ENCODE results near the gene JUN. TPM values are rescaled to one million over a fixed set of nuclear protein-coding genes. Genes with fewer than 3 reads are reported as not detected.
"Not testable (repeated sequence)": the region's sequence is repeated elsewhere in the genome, so short reads cannot be mapped to it uniquely, and the experiment has no call there.

JUN gene
- total RNA-seq, 1 experiment from 2014 or later: 15.9 TPM

DNA sequence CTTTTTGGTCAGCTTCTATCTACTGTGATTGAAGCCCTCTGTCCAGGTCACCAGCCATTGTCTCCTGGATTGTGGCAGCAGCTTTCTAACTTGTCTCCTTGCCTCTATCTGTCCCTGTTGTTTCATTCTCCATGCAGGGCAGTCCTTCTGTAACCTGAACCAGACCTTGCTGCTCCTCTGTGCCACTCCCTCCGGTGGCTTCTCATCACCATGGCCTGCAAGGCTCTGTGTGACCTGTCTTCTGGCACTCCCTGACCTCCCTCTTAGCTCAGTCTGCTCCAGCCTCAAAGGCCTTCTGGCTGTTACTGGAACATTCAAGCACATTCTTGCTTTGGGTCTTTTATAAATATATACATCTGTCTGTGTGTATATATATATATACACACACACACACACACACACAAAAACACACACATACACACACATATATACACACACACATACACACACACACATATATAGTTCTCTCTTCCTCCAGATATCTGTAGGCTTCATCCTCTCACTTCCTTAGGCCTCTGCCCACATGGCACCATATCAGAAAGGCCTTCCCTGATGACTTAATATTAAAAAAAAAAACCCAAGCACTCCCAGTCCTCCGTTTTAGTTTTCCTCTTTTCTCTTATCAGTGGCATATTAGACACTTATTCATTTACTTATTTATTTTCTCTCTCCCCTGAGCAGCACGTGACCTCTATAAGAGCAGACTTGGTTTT lies 21.2 kb upstream of the JUN start (continued):
- TF ChIP-seq, protein P1, sequence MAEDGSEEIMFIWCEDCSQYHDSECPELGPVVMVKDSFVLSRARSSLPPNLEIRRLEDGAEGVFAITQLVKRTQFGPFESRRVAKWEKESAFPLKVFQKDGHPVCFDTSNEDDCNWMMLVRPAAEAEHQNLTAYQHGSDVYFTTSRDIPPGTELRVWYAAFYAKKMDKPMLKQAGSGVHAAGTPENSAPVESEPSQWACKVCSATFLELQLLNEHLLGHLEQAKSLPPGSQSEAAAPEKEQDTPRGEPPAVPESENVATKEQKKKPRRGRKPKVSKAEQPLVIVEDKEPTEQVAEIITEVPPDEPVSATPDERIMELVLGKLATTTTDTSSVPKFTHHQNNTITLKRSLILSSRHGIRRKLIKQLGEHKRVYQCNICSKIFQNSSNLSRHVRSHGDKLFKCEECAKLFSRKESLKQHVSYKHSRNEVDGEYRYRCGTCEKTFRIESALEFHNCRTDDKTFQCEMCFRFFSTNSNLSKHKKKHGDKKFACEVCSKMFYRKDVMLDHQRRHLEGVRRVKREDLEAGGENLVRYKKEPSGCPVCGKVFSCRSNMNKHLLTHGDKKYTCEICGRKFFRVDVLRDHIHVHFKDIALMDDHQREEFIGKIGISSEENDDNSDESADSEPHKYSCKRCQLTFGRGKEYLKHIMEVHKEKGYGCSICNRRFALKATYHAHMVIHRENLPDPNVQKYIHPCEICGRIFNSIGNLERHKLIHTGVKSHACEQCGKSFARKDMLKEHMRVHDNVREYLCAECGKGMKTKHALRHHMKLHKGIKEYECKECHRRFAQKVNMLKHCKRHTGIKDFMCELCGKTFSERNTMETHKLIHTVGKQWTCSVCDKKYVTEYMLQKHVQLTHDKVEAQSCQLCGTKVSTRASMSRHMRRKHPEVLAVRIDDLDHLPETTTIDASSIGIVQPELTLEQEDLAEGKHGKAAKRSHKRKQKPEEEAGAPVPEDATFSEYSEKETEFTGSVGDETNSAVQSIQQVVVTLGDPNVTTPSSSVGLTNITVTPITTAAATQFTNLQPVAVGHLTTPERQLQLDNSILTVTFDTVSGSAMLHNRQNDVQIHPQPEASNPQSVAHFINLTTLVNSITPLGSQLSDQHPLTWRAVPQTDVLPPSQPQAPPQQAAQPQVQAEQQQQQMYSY (CRISPR knock-in tag; IDR thresholded peaks at IDR 0.05): no peak
- TF ChIP-seq, protein P2, sequence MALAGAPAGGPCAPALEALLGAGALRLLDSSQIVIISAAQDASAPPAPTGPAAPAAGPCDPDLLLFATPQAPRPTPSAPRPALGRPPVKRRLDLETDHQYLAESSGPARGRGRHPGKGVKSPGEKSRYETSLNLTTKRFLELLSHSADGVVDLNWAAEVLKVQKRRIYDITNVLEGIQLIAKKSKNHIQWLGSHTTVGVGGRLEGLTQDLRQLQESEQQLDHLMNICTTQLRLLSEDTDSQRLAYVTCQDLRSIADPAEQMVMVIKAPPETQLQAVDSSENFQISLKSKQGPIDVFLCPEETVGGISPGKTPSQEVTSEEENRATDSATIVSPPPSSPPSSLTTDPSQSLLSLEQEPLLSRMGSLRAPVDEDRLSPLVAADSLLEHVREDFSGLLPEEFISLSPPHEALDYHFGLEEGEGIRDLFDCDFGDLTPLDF (CRISPR knock-in tag; IDR thresholded peaks at IDR 0.05): no peak
- TF ChIP-seq ATF6 (CRISPR knock-in tag; IDR thresholded peaks at IDR 0.05): no peak
- TF ChIP-seq MXD4 (CRISPR knock-in tag; IDR thresholded peaks at IDR 0.05; ENCODE audit: borderline replicate concordance): no peak
- no peak for TF ChIP-seq NR1H2 (CRISPR knock-in tag; IDR thresholded peaks at IDR 0.05)
- TF ChIP-seq ZSCAN18 (CRISPR knock-in tag; IDR thresholded peaks at IDR 0.05): no peak

- no peak overlapping the region for H3K4me3 Mint-ChIP-seq
- TF ChIP-seq JUN (CRISPR knock-in tag; IDR thresholded peaks at IDR 0.05): no peak
- TF ChIP-seq MAX (CRISPR knock-in tag; IDR thresholded peaks at IDR 0.05): no peak
- TF ChIP-seq USF1 (CRISPR knock-in tag; IDR thresholded peaks at IDR 0.05): no peak
- TF ChIP-seq ZNF263 (CRISPR knock-in tag; IDR thresholded peaks at IDR 0.05; ENCODE audit: low read depth): no peak
- no peaks in the 10 kb centered on the region for H3K9me3 Mint-ChIP-seq
- no peak for DNase-seq (ENCODE audit: low spot score)
- no peaks in the 10 kb centered on the region for H3K36me3 Mint-ChIP-seq
- CTCF ChIA-PET: no interaction called here
- no peak overlapping the region for H3K27ac Mint-ChIP-seq
- no peak for ATAC-seq
- POLR2A ChIA-PET: no interaction called here
- H3K4me1 Mint-ChIP-seq: peaks cover 20% of the 10 kb centered on the region
- H3K27me3 Mint-ChIP-seq (ENCODE audit: low read depth): peaks cover 7% of the 10 kb centered on the region; the same call in 1 of the 2 replicates
These were observed 20.0 kb upstream of the JUN start for GRCh38 chr1:58803858-58804257.

- Mint-ChIP-seq H3K4me3 (no peak overlapping the region), H3K27ac (no peak overlapping the region), H3K27me3 (ENCODE audit: low read depth) (peaks cover 7% of the 10 kb centered on the region; the same call in 1 of the 2 replicates), H3K36me3 (no peaks in the 10 kb centered on the region), H3K4me1 (peaks cover 24% of the 10 kb centered on the region), H3K9me3 (no peaks in the 10 kb centered on the region)
- ATAC-seq (peak; percentile 15; the same call in 1 of the 2 replicates), DNase-seq (ENCODE audit: low spot score) (no peak)
- TF ChIP-seq TEAD1 (CRISPR knock-in tag; IDR thresholded peaks at IDR 0.05): no peak
- ChIA-PET CTCF (interaction anchor here (0.5 kb wide), 1 partner anchor 11 kb away, joined by 6 read pairs; no protein-coding TSS in a partner anchor), POLR2A (no interaction called here)
These were observed 19.0 kb upstream of the JUN start for GRCh38 chr1:58802640-58803399.

- POLR2A ChIA-PET; ATAC-seq; H3K27ac Mint-ChIP-seq; DNase-seq (ENCODE audit: low spot score); H3K9me3 Mint-ChIP-seq; H3K36me3 Mint-ChIP-seq; H3K4me3 Mint-ChIP-seq; H3K27me3 Mint-ChIP-seq (ENCODE audit: low read depth); CTCF ChIA-PET: not testable (repeated sequence)
- peaks cover 28% of the 10 kb centered on the region for H3K4me1 Mint-ChIP-seq
These were observed 17.4 kb upstream of the JUN start for GRCh38 chr1:58801286-58801685.
